IMR-90 (cell line): Measurements from ENCODE around the gene API5.

Experiments
- BHLHE40 ChIP-seq: fragments of 150-350 bp; IDR thresholded peaks from 2 replicates; pipeline ENCODE4 v1.6.1; 2016; ENCODE audit warnings: mild to moderate bottlenecking, low read depth, low read length
- CEBPB ChIP-seq: IDR thresholded peaks from 2 replicates; pipeline ENCODE4 v1.6.1; 2012; ENCODE audit warnings: low read depth, low read length, improper control_type of control experiment
- CHD1 ChIP-seq: IDR thresholded peaks from 2 replicates; pipeline ENCODE4 v1.6.1; 2012; ENCODE audit warnings: low read depth, low read length, improper control_type of control experiment
- FOS ChIP-seq: fragments of 150-350 bp; IDR thresholded peaks from 2 replicates; pipeline ENCODE4 v1.6.1; 2016; ENCODE audit warnings: low read depth, low read length
- MAFK ChIP-seq: IDR thresholded peaks from 2 replicates; pipeline ENCODE4 v1.6.1; 2012; ENCODE audit warnings: low read depth, low read length, improper control_type of control experiment
- MXI1 ChIP-seq: IDR thresholded peaks from 2 replicates; pipeline ENCODE4 v1.6.1; 2012; ENCODE audit warnings: low read depth, mild to moderate bottlenecking, low read length, moderate library complexity, borderline replicate concordance
- NFE2L2 ChIP-seq: fragments of 150-350 bp; IDR thresholded peaks from 2 replicates; pipeline ENCODE4 v1.6.1; 2016; ENCODE audit warnings: low read depth, mild to moderate bottlenecking, low read length
- POLR2A ChIP-seq: IDR thresholded peaks from 2 replicates; pipeline ENCODE4 v1.6.1; 2012; ENCODE audit warnings: mild to moderate bottlenecking, low read depth, low read length
- RAD21 ChIP-seq: IDR thresholded peaks from 2 replicates; pipeline ENCODE4 v1.6.1; 2012; ENCODE audit warnings: low read length, improper control_type of control experiment
- RCOR1 ChIP-seq: IDR thresholded peaks from 2 replicates; pipeline ENCODE4 v1.6.1; 2012; ENCODE audit warnings: mild to moderate bottlenecking, low read length, improper control_type of control experiment; ENCODE audit not compliant: insufficient replicate concordance
- SMC3 ChIP-seq: fragments of 150-350 bp; IDR thresholded peaks from 2 replicates; pipeline ENCODE4 v1.6.1; 2016; ENCODE audit warnings: low read depth, mild to moderate bottlenecking, antibody characterized with exemption, low read length, moderate library complexity
- TF ChIP-seq, protein P1 (sequence below): conservative IDR thresholded peaks from 2 replicates; pipeline ENCODE4 v1.5.1; 2012; ENCODE audit warnings: mild to moderate bottlenecking, low read depth, low read length, improper control_type of control experiment
- TF ChIP-seq, protein P2 (sequence below): fragments of 150-350 bp; IDR thresholded peaks from 2 replicates; pipeline ENCODE4 v1.6.1; 2016; ENCODE audit warnings: low read depth, mild to moderate bottlenecking, low read length, moderate library complexity, borderline replicate concordance
- TF ChIP-seq, protein P3 (sequence below): fragments of 150-350 bp; IDR thresholded peaks from 2 replicates; pipeline ENCODE4 v1.6.1; 2017; ENCODE audit warnings: mild to moderate bottlenecking, antibody characterized with exemption, low read length, low read depth

- no peak for TF ChIP-seq POLR2A
- no peak for TF ChIP-seq CHD1
- no peak for TF ChIP-seq MXI1
- TF ChIP-seq RAD21, result no peak
- TF ChIP-seq, protein P1, sequence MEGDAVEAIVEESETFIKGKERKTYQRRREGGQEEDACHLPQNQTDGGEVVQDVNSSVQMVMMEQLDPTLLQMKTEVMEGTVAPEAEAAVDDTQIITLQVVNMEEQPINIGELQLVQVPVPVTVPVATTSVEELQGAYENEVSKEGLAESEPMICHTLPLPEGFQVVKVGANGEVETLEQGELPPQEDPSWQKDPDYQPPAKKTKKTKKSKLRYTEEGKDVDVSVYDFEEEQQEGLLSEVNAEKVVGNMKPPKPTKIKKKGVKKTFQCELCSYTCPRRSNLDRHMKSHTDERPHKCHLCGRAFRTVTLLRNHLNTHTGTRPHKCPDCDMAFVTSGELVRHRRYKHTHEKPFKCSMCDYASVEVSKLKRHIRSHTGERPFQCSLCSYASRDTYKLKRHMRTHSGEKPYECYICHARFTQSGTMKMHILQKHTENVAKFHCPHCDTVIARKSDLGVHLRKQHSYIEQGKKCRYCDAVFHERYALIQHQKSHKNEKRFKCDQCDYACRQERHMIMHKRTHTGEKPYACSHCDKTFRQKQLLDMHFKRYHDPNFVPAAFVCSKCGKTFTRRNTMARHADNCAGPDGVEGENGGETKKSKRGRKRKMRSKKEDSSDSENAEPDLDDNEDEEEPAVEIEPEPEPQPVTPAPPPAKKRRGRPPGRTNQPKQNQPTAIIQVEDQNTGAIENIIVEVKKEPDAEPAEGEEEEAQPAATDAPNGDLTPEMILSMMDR, result no peak
- TF ChIP-seq MAFK, result peak; percentile 19; the same call in 1 of the 2 replicates
- TF ChIP-seq RCOR1, result no peak
- no peak for TF ChIP-seq SMC3
- peak; percentile 79 for TF ChIP-seq FOS
- TF ChIP-seq BHLHE40, result no peak
- TF ChIP-seq, protein P2, sequence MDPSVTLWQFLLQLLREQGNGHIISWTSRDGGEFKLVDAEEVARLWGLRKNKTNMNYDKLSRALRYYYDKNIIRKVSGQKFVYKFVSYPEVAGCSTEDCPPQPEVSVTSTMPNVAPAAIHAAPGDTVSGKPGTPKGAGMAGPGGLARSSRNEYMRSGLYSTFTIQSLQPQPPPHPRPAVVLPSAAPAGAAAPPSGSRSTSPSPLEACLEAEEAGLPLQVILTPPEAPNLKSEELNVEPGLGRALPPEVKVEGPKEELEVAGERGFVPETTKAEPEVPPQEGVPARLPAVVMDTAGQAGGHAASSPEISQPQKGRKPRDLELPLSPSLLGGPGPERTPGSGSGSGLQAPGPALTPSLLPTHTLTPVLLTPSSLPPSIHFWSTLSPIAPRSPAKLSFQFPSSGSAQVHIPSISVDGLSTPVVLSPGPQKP, result no peak
- peak; percentile 55; the same call in 1 of the 2 replicates for TF ChIP-seq CEBPB
- TF ChIP-seq, protein P3, sequence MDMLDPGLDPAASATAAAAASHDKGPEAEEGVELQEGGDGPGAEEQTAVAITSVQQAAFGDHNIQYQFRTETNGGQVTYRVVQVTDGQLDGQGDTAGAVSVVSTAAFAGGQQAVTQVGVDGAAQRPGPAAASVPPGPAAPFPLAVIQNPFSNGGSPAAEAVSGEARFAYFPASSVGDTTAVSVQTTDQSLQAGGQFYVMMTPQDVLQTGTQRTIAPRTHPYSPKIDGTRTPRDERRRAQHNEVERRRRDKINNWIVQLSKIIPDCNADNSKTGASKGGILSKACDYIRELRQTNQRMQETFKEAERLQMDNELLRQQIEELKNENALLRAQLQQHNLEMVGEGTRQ, result no peak
- no peak for TF ChIP-seq NFE2L2
Measured at GRCh38 chr11:43327987-43328386, 16.2 kb downstream of the API5 start.
